ENCODE results near the gene BPIFB1.

- TF ChIP-seq POLR2A (IDR thresholded peaks at IDR 0.05) (no peak), CTCF (IDR thresholded peaks at IDR 0.05) (no peak), POLR2AphosphoS5 (IDR thresholded peaks at IDR 0.05) (no peak)
These were observed 19.2 kb upstream of the BPIFB1 start for GRCh38 chr20:33263784-33264183.

Measured in sigmoid colon (tissue), 4 donors.